RWPE2 (cell line): ENCODE measurements around the gene SDHB.
A peak's percentile ranks its signal among the peaks of the same experiment; 100 is the strongest.

ENCODE experiments used
- ATAC-seq: fragments of 200-7000 bp; cut with Tn5 transposase; 3 replicates; pipeline ENCODE4 v1.9.1; 2021; ENCODE audit warnings: low read depth
- DNase-seq: peaks from one replicate; pipeline ENCODE4 v3.0.0-alpha.2; 2020; ENCODE audit warnings: low spot score
- H3K27ac ChIP-seq: fragments of 450-650 bp; 2 replicates; pipeline ENCODE4 v1.5.1; 2017; ENCODE audit warnings: mild to moderate bottlenecking; ENCODE audit not compliant: poor library complexity, severe bottlenecking
- H3K27me3 ChIP-seq: fragments of 250-450 bp; sonication (Bioruptor Pico); 2 replicates; pipeline ENCODE4 v1.5.1; 2021; ENCODE audit warnings: mild to moderate bottlenecking, moderate library complexity; ENCODE audit not compliant: insufficient read depth, poor library complexity, severe bottlenecking
- H3K36me3 ChIP-seq: fragments of 250-450 bp; sonication (Bioruptor Pico); 2 replicates; pipeline ENCODE4 v1.5.1; 2020; ENCODE audit warnings: low read depth, mild to moderate bottlenecking, moderate library complexity
- H3K4me1 ChIP-seq: fragments of 250-450 bp; sonication (Bioruptor Pico); 2 replicates; pipeline ENCODE4 v1.5.1; 2021; ENCODE audit warnings: mild to moderate bottlenecking, moderate library complexity; ENCODE audit not compliant: insufficient read depth, poor library complexity, severe bottlenecking
- H3K4me3 ChIP-seq: fragments of 250-450 bp; sonication (Bioruptor Pico); 2 replicates; pipeline ENCODE4 v1.5.1; 2021; ENCODE audit warnings: mild to moderate bottlenecking, moderate library complexity; ENCODE audit not compliant: severe bottlenecking
- H3K9me3 ChIP-seq: fragments of 250-450 bp; sonication (Bioruptor Pico); 2 replicates; pipeline ENCODE4 v1.5.1; 2021; ENCODE audit warnings: mild to moderate bottlenecking, moderate library complexity; ENCODE audit not compliant: severe bottlenecking
- CTCF ChIP-seq: fragments of 450-650 bp; IDR thresholded peaks from one replicate; pipeline ENCODE4 v1.5.1; 2017; ENCODE audit warnings: mild to moderate bottlenecking, moderate library complexity; ENCODE audit not compliant: poor library complexity, severe bottlenecking

Gene SDHB

GRCh38 chr1:17014671-17015567 is 38.9 kb downstream of the SDHB start:
- ATAC-seq = no peak
- peak; percentile 12 for DNase-seq

GRCh38 chr1:17013491-17014320 is 40.1 kb downstream of the SDHB start:
- ATAC-seq (no peak), DNase-seq (peak; percentile 20)
- H3K27ac ChIP-seq = no peak overlapping the region
- no peak overlapping the region for H3K4me3 ChIP-seq
- H3K36me3 ChIP-seq = peaks cover 7% of the 10 kb centered on the region
- no peak for TF ChIP-seq CTCF
- peaks cover 13% of the 10 kb centered on the region for H3K4me1 ChIP-seq
- no peaks in the 10 kb centered on the region for H3K9me3 ChIP-seq
- H3K27me3 ChIP-seq = no peaks in the 10 kb centered on the region

More at GRCh38 chr1:17014671-17015567, 38.9 kb downstream of the SDHB start:
- Histone ChIP-seq H3K4me1 (peaks cover 13% of the 10 kb centered on the region), H3K27me3 (no peaks in the 10 kb centered on the region), H3K4me3 (no peak overlapping the region), H3K36me3 (peaks cover 19% of the 10 kb centered on the region), H3K9me3 (no peaks in the 10 kb centered on the region), H3K27ac (no peak overlapping the region)
- TF ChIP-seq CTCF = no peak

GRCh38 chr1:17012775-17013490 is 40.9 kb downstream of the SDHB start:
- TF ChIP-seq CTCF = no peak
- H3K4me3 ChIP-seq = no peak overlapping the region
- peaks cover 13% of the 10 kb centered on the region for H3K4me1 ChIP-seq
- H3K9me3 ChIP-seq = no peaks in the 10 kb centered on the region
- DNase-seq = no peak
- no peak overlapping the region for H3K27ac ChIP-seq
- ATAC-seq = no peak
- H3K27me3 ChIP-seq = no peaks in the 10 kb centered on the region
- H3K36me3 ChIP-seq = peaks cover 1% of the 10 kb centered on the region; the same call in 1 of the 2 replicates

GRCh38 chr1:17011439-17012307 is 42.2 kb downstream of the SDHB start, which contains the start of gene ATP13A2:
Gene ATP13A2 (minus strand): TSS chr1:17011928. CDS start chr1:17011738, 190 bp downstream.
- no peak for TF ChIP-seq CTCF
- ATAC-seq (peak; percentile 93), DNase-seq (peak; percentile 87)
- peak within 1 kb of the TSS; percentile 31 for H3K27ac ChIP-seq
- no peaks in the 10 kb centered on the region for H3K27me3 ChIP-seq
- H3K9me3 ChIP-seq = no peaks in the 10 kb centered on the region
- H3K4me1 ChIP-seq = peaks cover 13% of the 10 kb centered on the region
- peak within 1 kb of the TSS; percentile 94 for H3K4me3 ChIP-seq
- H3K36me3 ChIP-seq = no peaks in the 10 kb centered on the region
